ENCODE results near the gene ZNF775.
A peak's percentile ranks its signal among the peaks of the same experiment; 100 is the strongest.

ZNF775 gene

GRCh38 chr7:150412518-150413488, 33.7 kb downstream of the ZNF775 start:
- DNase-seq (ENCODE audit: low read depth in 2 of 2), result no peak

GRCh38 chr7:150413640-150414081, 34.5 kb downstream of the ZNF775 start:
- DNase-seq (ENCODE audit: low read depth in 2 of 2), result no peak

GRCh38 chr7:150415161-150416153, 36.3 kb downstream of the ZNF775 start:
- DNase-seq (ENCODE audit: low read depth in 2 of 2), result no peak

- DNase-seq (ENCODE audit: low read depth in 2 of 2), result no peak
Measured at GRCh38 chr7:150417239-150417638, 38.1 kb downstream of the ZNF775 start.

GRCh38 chr7:150417863-150418262, 38.7 kb downstream of the ZNF775 start:
- no peak for DNase-seq (ENCODE audit: low read depth in 2 of 2)

- no peak for DNase-seq (ENCODE audit: low read depth in 2 of 2)
Measured at GRCh38 chr7:150420242-150420641, 41.1 kb downstream of the ZNF775 start.

- peak; percentile 73 to 85 for DNase-seq (ENCODE audit: low read depth in 2 of 2)
Measured at GRCh38 chr7:150420987-150421674, 42.0 kb downstream of the ZNF775 start.

- no peak for DNase-seq (ENCODE audit: low read depth in 2 of 2)
Measured at GRCh38 chr7:150421831-150422230, 42.7 kb downstream of the ZNF775 start.

GRCh38 chr7:150425670-150426069, 46.5 kb downstream of the ZNF775 start:
- DNase-seq (ENCODE audit: low read depth in 2 of 2), result no peak

- DNase-seq (ENCODE audit: low read depth in 2 of 2), result no peak
Measured at GRCh38 chr7:150428671-150429451, 49.7 kb downstream of the ZNF775 start.

GRCh38 chr7:150429699-150430098, 50.6 kb downstream of the ZNF775 start:
- DNase-seq (ENCODE audit: low read depth in 2 of 2), result no peak

GRCh38 chr7:150430465-150431085, 51.4 kb downstream of the ZNF775 start:
- no peak for DNase-seq (ENCODE audit: low read depth in 2 of 2)

- no peak for DNase-seq (ENCODE audit: low read depth in 2 of 2)
Measured at GRCh38 chr7:150431839-150432658, 52.9 kb downstream of the ZNF775 start.

GRCh38 chr7:150432915-150433892, 54.1 kb downstream of the ZNF775 start:
- no peak for DNase-seq (ENCODE audit: low read depth in 2 of 2)

GRCh38 chr7:150434240-150434639, 55.1 kb downstream of the ZNF775 start:
- no peak for DNase-seq (ENCODE audit: low read depth in 2 of 2)

GRCh38 chr7:150435047-150435389, 55.9 kb downstream of the ZNF775 start:
- no peak for DNase-seq (ENCODE audit: low read depth in 2 of 2)

GRCh38 chr7:150435390-150436073, 56.4 kb downstream of the ZNF775 start:
- DNase-seq (ENCODE audit: low read depth in 2 of 2), result no peak

- DNase-seq (ENCODE audit: low read depth in 2 of 2), result no peak
Measured at GRCh38 chr7:150439967-150440366, 60.8 kb downstream of the ZNF775 start.
